Endometrial microvascular endothelial cells (primary cell): ENCODE results near the gene TNFRSF4. TPM values are rescaled to one million over a fixed set of nuclear protein-coding genes. Genes with fewer than 3 reads are reported as not detected.
"Not testable (repeated sequence)": the region's sequence is repeated elsewhere in the genome, so short reads cannot be mapped to it uniquely, and the experiment has no call there.

Experiments
- in situ Hi-C: cut with HindIII; loops from 2 replicates; pipeline ENCODE4 v1.10.0; 2017; ENCODE audit warnings: low sequenced_read_pairs, low pct_unique_long_range_greater_than_20kb; ENCODE audit errors: inconsistent ontology term
- total RNA-seq: library from RNA; depleted of rRNA; stranded (reverse); fragments of >200 nt; gene quantifications from one replicate; pipeline ENCODE4 v1.2.3, GENCODE V29; 2015; ENCODE audit errors: inconsistent ontology term

TNFRSF4 gene
- total RNA-seq, 1 donor from 2014 or later = not detected

- in situ Hi-C loops = no loop called here
These were observed 17.3 kb downstream of the TNFRSF4 start for GRCh38 chr1:1196431-1197187.

DNA sequence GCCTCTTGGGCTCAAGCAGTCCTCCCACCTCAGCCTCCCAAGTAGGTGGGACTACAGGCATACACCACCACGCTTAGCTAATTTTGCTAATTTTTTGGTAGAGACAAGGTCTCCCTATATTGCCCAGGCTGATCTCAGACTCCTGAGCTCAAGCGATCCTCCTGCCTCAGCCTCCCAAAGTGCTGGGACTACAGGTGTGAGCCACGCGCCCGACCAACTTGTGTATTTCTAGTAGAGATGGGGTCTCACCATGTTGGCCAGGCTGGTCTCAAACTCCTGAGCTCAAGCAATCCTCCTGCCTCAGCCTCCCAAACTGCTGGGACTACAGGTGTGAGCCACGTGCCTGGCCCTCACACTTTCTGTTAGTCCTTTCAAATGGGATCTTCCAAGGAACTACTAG lies 18.2 kb downstream of the TNFRSF4 start:
- in situ Hi-C loops = not testable (repeated sequence)

DNA sequence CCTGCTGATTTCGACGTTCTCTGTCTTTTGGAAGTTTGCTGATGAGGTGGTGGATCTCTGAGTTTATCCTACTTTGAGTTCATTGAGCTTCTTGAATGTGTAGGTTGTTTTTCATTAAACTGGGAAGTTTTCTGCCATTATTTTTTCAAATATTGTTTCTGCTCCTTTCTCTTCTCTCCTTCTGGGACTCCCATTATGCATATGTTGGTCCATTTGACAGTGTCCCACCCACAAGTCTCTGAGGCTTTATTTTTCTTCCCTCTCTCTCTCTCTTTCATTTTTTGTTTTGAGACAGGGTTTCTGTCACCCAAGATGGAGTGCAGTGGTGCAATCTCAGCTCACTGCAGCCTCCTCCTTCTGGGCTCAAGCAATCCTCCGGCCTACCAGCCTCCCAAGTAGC lies 19.2 kb downstream of the TNFRSF4 start:
- in situ Hi-C loops = no loop called here

GRCh38 chr1:1191734-1192133 lies 22.2 kb downstream of the TNFRSF4 start:
- in situ Hi-C loops = no loop called here

DNA sequence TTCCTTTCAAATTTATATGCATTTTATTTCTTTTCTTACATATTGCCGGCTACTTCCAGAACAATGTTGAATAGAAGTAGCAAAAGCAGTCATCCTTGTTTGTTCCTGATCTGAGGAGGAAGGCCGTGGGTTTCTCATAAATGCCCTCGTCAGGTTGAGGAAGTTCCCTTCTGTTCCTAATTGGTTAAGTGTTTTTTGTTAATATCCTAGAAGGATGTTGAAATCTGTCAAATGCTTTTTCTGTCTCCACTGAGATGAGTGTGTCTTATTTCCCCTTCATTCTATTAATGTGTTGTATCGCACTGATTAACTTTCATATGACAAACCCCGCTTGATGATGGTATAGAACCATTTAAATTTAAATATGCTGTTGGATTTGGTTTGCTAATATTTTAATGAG lies 24.8 kb downstream of the TNFRSF4 start:
- in situ Hi-C loops = no loop called here

GRCh38 chr1:1187938-1188337 lies 26.0 kb downstream of the TNFRSF4 start:
- in situ Hi-C loops = no loop called here

GRCh38 chr1:1185101-1185765 lies 28.7 kb downstream of the TNFRSF4 start:
- in situ Hi-C loops = no loop called here

DNA sequence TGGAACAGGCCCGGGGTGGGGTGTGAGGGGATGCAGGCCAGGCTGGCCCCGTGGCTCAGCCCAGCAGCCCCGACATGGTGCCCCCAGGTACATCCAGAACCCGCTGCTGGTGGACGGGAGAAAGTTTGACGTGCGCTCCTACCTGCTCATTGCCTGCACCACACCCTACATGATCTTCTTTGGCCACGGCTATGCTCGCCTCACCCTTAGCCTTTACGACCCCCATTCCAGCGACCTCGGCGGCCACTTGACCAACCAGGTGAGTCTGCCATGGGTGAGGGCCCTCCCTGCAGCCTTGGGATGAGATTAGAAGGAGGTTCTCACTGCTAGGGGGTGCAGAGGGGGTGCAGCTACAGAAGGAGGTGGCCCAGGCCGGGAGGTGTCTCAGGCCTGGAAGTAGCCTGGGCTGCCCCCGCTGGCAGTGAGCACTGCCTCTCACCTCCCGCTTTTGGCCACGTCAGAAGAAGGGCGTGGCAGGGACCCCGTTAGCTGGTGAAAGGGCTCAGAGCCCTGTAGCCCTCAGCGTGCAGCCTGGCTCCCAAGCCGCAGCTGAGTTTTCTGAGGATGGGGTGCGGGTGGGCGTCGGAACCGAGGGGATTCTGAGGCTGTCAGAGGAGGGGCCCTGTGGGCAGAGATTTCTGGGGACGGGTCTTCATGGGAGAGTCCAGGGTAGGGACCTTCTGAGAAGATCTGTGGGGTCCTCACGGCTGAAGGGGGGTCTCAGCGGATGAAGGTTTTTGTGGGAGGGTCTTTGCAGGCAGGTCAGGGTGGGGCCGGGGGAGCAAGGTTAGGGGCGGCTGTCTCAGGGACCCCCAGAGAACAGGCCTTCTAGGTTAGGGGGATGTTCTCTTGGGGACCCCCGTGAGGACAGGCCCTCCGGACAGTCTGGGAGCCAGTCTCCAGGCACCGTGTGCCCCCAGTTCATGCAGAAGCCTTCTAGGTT lies 29.8 kb downstream of the TNFRSF4 start:
- in situ Hi-C loops = no loop called here

DNA sequence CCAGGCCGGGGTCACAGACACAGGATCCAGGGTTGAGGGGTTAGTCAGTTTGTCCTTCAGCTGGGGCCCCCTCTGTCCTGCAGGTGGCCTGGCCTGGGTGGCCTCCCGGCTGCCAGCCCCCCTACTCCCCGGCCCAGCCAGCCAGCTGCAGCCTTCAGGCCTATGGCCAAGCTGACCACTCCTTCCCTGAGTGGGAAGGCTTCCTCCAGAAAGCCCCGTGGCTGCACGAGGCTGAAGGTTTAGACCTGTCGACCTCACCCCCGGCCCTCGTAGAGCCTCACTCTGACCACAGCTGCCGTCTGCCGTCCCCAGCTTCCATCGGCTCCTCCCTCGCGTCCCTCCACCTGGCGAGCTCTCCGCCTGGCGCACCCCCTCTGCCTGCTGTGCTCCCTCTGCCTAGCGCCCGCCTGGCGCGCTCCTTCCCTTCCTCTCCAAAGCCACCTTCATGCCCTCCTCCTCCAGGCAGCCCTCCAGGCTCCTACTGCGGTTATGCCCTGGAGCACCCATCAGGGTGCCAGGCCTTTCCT lies 30.7 kb downstream of the TNFRSF4 start:
- in situ Hi-C loops = no loop called here

DNA sequence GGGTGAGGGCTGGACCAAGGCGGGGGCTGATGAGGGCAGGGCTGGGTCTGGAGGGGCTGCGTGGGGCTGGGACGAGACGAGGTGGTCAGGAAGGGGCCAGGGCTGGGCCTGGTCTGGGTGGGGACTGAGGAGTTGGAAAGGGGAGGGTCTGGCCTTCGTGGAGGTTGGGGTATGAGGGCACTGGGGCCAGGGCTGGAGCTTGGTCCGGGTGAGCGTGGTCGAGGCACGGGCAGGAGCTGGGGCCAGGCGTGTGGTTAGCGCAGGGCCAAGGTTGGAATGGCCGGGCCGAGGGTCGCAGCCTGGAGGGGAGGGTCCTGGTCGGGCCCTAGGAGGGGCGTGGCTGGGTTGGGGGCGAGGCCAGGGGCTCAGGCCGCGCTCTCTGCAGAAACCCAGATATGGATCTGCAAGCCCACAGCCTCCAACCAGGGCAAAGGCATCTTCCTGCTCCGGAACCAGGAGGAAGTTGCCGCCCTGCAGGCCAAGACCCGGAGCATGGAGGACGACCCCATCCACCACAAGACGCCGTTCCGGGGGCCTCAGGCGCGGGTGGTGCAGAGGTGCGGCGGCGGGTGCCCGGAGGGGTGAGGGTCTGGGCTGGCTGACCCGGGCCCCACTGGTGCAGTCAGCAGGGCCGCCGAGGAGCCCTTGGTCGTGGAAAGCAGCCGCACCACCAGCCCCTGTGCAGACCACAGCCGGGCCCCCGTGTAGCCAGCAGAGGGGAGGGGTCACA lies 31.3 kb downstream of the TNFRSF4 start:
- in situ Hi-C loops = no loop called here

GRCh38 chr1:1181938-1182410 lies 32.0 kb downstream of the TNFRSF4 start:
- in situ Hi-C loops = no loop called here

DNA sequence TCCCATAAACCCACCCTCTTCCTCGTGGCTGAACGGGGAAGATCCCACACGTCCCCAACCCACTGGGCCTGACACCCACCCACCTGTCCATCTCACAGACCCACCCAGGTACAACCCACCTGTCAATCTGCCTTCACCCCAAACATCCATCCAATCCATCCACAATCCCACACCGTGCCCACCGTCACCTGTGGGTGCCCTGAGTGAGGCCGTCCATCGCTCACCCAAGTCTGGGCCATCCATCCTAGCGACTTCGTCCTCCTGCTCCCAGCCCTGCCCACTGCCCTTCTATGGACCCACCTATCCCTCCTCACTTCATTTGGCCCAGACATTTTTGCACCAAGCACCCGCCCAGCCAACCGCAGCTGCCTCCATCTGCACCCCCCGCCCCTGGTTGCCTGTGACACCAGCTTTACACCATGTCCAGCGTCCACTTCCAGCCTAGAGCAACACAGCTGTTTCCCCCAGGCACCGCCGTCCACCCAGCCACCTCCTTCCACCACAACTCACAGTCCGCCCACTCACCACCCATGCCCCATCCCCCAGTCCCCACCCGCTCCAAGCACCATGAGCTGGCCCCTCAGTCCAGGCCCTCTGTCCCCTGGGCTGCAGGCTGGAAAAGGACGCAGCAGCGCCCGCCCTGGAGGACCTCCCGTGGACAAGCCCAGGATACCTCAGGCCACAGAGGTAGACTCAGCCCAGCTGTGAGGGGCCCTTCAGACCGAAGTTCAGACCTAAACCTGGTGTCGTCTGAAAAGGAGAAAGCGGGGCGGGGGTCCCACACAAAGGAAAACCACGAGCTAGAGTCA lies 32.6 kb downstream of the TNFRSF4 start:
- in situ Hi-C loops = no loop called here

GRCh38 chr1:1179983-1180861 lies 33.7 kb downstream of the TNFRSF4 start:
- in situ Hi-C loops = no loop called here

- in situ Hi-C loops = no loop called here
These were observed 34.5 kb downstream of the TNFRSF4 start for GRCh38 chr1:1179346-1179982.

GRCh38 chr1:1178794-1179331 lies 35.1 kb downstream of the TNFRSF4 start:
- in situ Hi-C loops = no loop called here
